Measurements from ENCODE around the gene CCR5. TPM values are rescaled to one million over a fixed set of nuclear protein-coding genes. Genes with fewer than 3 reads are reported as not detected.
"Not testable (repeated sequence)": the region's sequence is repeated elsewhere in the genome, so short reads cannot be mapped to it uniquely, and the experiment has no call there.

Gene CCR5
- polyA plus RNA-seq, 3 donors, result 1.2 to 3.6 (median 3.1) TPM

- DNase-seq, result no peak
- peaks cover 5% of the 10 kb centered on the region in 2 donors for H3K36me3 Mint-ChIP-seq
- Histone ChIP-seq H3K27me3 (ENCODE audit: control insufficient read depth in 2 of 2, insufficient read depth in 2 of 2, low read length in 2 of 2) (no peaks in the 10 kb centered on the region), H2AFZ (ENCODE audit: insufficient read depth, low read depth, low read length, poor library complexity, severe bottlenecking) (no peak overlapping the region), H3K4me3 (replicated peaks in 1 of 3; ENCODE audit: low read depth in 2 of 3, low read length in 3 of 3) (no peak overlapping the region), H3K4me1 (ENCODE audit: control insufficient read depth in 1 of 2, insufficient read depth in 2 of 2, low read length in 2 of 2) (peaks cover 41 to 42% of the 10 kb centered on the region in 2 donors), H3K27ac (ENCODE audit: low read depth in 1 of 2, low read length in 2 of 2) (no peak overlapping the region), H3K79me2 (ENCODE audit: insufficient read depth, low read length) (no peaks in the 10 kb centered on the region), H3K36me3 (replicated peaks in 1 of 2; ENCODE audit: control insufficient read depth in 1 of 2, insufficient read depth in 2 of 2, low read length in 2 of 2) (no peaks in the 10 kb centered on the region), H3K9me3 (replicated peaks in 1 of 2; ENCODE audit: control insufficient read depth in 1 of 2, insufficient read depth in 1 of 2, low read length in 2 of 2) (no peaks in the 10 kb centered on the region), H4K20me1 (ENCODE audit: insufficient read depth, low read length) (no peaks in the 10 kb centered on the region), H3K4me2 (replicated peaks; ENCODE audit: extremely low read depth, low read length, poor library complexity, severe bottlenecking) (no peak overlapping the region), H3K9ac (ENCODE audit: insufficient read depth, low read length, poor library complexity, severe bottlenecking) (no peak overlapping the region)
- peaks cover 0 to 3% (median 0%) of the 10 kb centered on the region in 3 donors for H3K27me3 Mint-ChIP-seq (ENCODE audit: low read depth in 3 of 3)
- intact Hi-C loops (cut with micrococcal nuclease), result loop anchor here in 1 of 2 donors (10.0 kb wide), 1 partner anchor 553 kb away; no protein-coding TSS in a partner anchor
- no CpG with 5 or more reads among the region's 2 CpGs for WGBS (ENCODE audit: insufficient coverage)
- H3K27ac Mint-ChIP-seq, result no peak overlapping the region
- H3K4me3 Mint-ChIP-seq, result no peak overlapping the region
- H3K9me3 Mint-ChIP-seq, result no peaks in the 10 kb centered on the region
- peaks cover 35% of the 10 kb centered on the region for H3K4me1 Mint-ChIP-seq
- TF ChIP-seq CTCF (IDR thresholded peaks at IDR 0.05), result no peak
These were observed 30.8 kb downstream of the CCR5 start for GRCh38 chr3:46401579-46401978.

DNA sequence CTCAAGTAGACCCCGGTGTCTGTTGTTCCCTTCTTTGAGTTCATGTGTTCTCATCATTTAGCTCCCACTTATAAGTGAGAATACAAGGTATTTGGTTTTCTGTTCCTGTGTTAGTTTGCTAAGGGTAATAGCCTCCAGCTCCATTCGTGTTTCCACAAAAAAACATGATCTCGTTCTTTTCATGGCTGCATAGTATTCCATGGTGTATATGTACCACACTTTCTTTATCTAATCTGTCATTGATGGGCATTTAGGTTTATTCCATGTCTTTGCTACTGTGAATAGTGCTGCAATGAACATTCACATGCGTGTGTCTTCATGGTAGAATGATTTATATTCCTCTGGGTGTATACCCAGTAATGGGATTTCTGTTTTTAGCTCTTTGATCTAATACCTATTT, 32.2 kb downstream of the CCR5 start:
- not testable (repeated sequence) for H3K27me3 Mint-ChIP-seq (ENCODE audit: low read depth in 3 of 3); H3K27me3 ChIP-seq (ENCODE audit: control insufficient read depth in 2 of 2, insufficient read depth in 2 of 2, low read length in 2 of 2); H3K9me3 ChIP-seq (replicated peaks in 1 of 2; ENCODE audit: control insufficient read depth in 1 of 2, insufficient read depth in 1 of 2, low read length in 2 of 2); H3K4me3 ChIP-seq (replicated peaks in 1 of 3; ENCODE audit: low read depth in 2 of 3, low read length in 3 of 3); H3K9ac ChIP-seq (ENCODE audit: insufficient read depth, low read length, poor library complexity, severe bottlenecking); H3K36me3 ChIP-seq (replicated peaks in 1 of 2; ENCODE audit: control insufficient read depth in 1 of 2, insufficient read depth in 2 of 2, low read length in 2 of 2); H3K4me3 Mint-ChIP-seq; H2AFZ ChIP-seq (ENCODE audit: insufficient read depth, low read depth, low read length, poor library complexity, severe bottlenecking); H3K9me3 Mint-ChIP-seq; DNase-seq; H3K36me3 Mint-ChIP-seq; H4K20me1 ChIP-seq (ENCODE audit: insufficient read depth, low read length); H3K4me2 ChIP-seq (replicated peaks; ENCODE audit: extremely low read depth, low read length, poor library complexity, severe bottlenecking); H3K79me2 ChIP-seq (ENCODE audit: insufficient read depth, low read length); H3K27ac ChIP-seq (ENCODE audit: low read depth in 1 of 2, low read length in 2 of 2)
- Mint-ChIP-seq H3K27ac (peak overlapping the region in 2 of 7 donors; percentile 55 to 64), H3K4me1 (peaks cover 38% of the 10 kb centered on the region)
- H3K4me1 ChIP-seq (ENCODE audit: control insufficient read depth in 1 of 2, insufficient read depth in 2 of 2, low read length in 2 of 2), result peaks cover 49% of the 10 kb centered on the region in 2 donors
- intact Hi-C loops (cut with micrococcal nuclease), result loop anchor here in 1 of 2 donors (10.0 kb wide), 1 partner anchor 552 kb away; no protein-coding TSS in a partner anchor
- WGBS (ENCODE audit: insufficient coverage), result no CpG with 5 or more reads among the region's 4 CpGs

Data from CD14-positive monocyte (primary cell).